RWPE2 (cell line): ENCODE measurements around the gene TRMT2A.

Source experiments
- ATAC-seq: fragments of 200-7000 bp; cut with Tn5 transposase; 3 replicates; pipeline ENCODE4 v1.9.1; 2021; ENCODE audit warnings: low read depth
- DNase-seq: peaks from one replicate; pipeline ENCODE4 v3.0.0-alpha.2; 2020; ENCODE audit warnings: low spot score
- H3K27ac ChIP-seq: fragments of 450-650 bp; 2 replicates; pipeline ENCODE4 v1.5.1; 2017; ENCODE audit warnings: mild to moderate bottlenecking; ENCODE audit not compliant: poor library complexity, severe bottlenecking
- H3K27me3 ChIP-seq: fragments of 250-450 bp; sonication (Bioruptor Pico); 2 replicates; pipeline ENCODE4 v1.5.1; 2021; ENCODE audit warnings: mild to moderate bottlenecking, moderate library complexity; ENCODE audit not compliant: insufficient read depth, poor library complexity, severe bottlenecking
- H3K36me3 ChIP-seq: fragments of 250-450 bp; sonication (Bioruptor Pico); 2 replicates; pipeline ENCODE4 v1.5.1; 2020; ENCODE audit warnings: low read depth, mild to moderate bottlenecking, moderate library complexity
- H3K4me1 ChIP-seq: fragments of 250-450 bp; sonication (Bioruptor Pico); 2 replicates; pipeline ENCODE4 v1.5.1; 2021; ENCODE audit warnings: mild to moderate bottlenecking, moderate library complexity; ENCODE audit not compliant: insufficient read depth, poor library complexity, severe bottlenecking
- H3K4me3 ChIP-seq: fragments of 250-450 bp; sonication (Bioruptor Pico); 2 replicates; pipeline ENCODE4 v1.5.1; 2021; ENCODE audit warnings: mild to moderate bottlenecking, moderate library complexity; ENCODE audit not compliant: severe bottlenecking
- H3K9me3 ChIP-seq: fragments of 250-450 bp; sonication (Bioruptor Pico); 2 replicates; pipeline ENCODE4 v1.5.1; 2021; ENCODE audit warnings: mild to moderate bottlenecking, moderate library complexity; ENCODE audit not compliant: severe bottlenecking
- CTCF ChIP-seq: fragments of 450-650 bp; IDR thresholded peaks from one replicate; pipeline ENCODE4 v1.5.1; 2017; ENCODE audit warnings: mild to moderate bottlenecking, moderate library complexity; ENCODE audit not compliant: poor library complexity, severe bottlenecking

TRMT2A gene

DNA sequence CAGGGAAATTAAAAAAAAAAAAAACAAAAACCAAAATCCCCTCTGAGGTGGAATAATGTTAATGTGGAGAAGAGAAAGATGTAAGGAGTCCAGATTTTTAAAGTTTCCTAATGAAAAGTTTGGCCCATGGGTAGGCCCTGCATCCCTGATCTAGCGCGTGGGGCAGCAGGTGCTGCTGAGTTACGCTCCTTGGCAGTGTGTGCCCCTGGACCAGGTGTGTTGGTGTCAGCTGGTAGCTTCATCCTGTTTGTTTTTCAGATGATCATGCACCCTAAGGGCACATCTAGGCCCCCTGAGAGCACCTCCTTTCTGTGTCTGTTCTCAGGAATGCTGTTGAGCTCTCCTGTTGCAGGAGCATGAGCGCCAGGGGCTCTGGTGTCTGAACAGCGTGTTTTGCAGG lies 30.3 kb downstream of the TRMT2A start:
- DNase-seq (no peak), ATAC-seq (no peak)
- TF ChIP-seq CTCF = no peak
- H3K4me3 ChIP-seq = no peak overlapping the region
- peaks cover 97% of the 10 kb centered on the region for H3K36me3 ChIP-seq
- no peaks in the 10 kb centered on the region for H3K4me1 ChIP-seq
- H3K9me3 ChIP-seq = peaks cover 4% of the 10 kb centered on the region
- H3K27ac ChIP-seq = no peak overlapping the region
- no peaks in the 10 kb centered on the region for H3K27me3 ChIP-seq

GRCh38 chr22:20086101-20086599 lies 30.9 kb downstream of the TRMT2A start:
- TF ChIP-seq CTCF = no peak
- no peaks in the 10 kb centered on the region for H3K27me3 ChIP-seq
- peaks cover 97% of the 10 kb centered on the region for H3K36me3 ChIP-seq
- peaks cover 4% of the 10 kb centered on the region for H3K9me3 ChIP-seq
- ATAC-seq (no peak), DNase-seq (no peak)
- H3K27ac ChIP-seq = no peak overlapping the region
- H3K4me3 ChIP-seq = no peak overlapping the region
- peaks cover 3% of the 10 kb centered on the region for H3K4me1 ChIP-seq

DNA sequence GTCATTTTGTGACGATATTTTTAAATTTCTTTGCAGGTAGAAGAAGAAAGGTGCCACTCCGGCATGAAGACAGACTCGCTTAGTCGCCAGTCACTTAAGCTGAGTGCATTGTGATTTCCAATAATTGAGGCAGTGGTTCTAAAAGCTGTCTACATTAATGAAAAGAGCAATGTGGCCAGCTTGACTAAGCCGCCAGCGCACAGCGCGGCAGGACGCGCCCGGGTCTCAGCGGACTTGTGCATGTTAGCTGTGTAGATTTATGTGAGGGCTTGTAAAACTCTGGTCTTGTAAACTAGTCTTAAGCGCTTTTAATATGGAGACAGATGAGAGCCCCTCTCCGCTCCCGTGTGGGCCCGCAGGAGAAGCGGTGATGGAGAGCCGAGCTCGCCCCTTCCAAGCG lies 31.4 kb downstream of the TRMT2A start:
- Histone ChIP-seq H3K9me3 (peaks cover 4% of the 10 kb centered on the region), H3K27me3 (no peaks in the 10 kb centered on the region), H3K4me3 (no peak overlapping the region), H3K4me1 (peaks cover 3% of the 10 kb centered on the region), H3K27ac (no peak overlapping the region), H3K36me3 (peaks cover 92% of the 10 kb centered on the region)
- no peak for ATAC-seq
- TF ChIP-seq CTCF = no peak
- no peak for DNase-seq

GRCh38 chr22:20084547-20085413 lies 32.2 kb downstream of the TRMT2A start:
- ATAC-seq (no peak), DNase-seq (no peak)

More at GRCh38 chr22:20084547-20085413, 32.2 kb downstream of the TRMT2A start:
- Histone ChIP-seq H3K27me3 (no peaks in the 10 kb centered on the region), H3K36me3 (peaks cover 83% of the 10 kb centered on the region), H3K9me3 (peaks cover 4% of the 10 kb centered on the region), H3K4me3 (no peak overlapping the region), H3K4me1 (peaks cover 3% of the 10 kb centered on the region), H3K27ac (no peak overlapping the region)
- TF ChIP-seq CTCF = peak; percentile 43
